ENCODE data around the gene USP33.
"Not testable (repeated sequence)": the region's sequence is repeated elsewhere in the genome, so short reads cannot be mapped to it uniquely, and the experiment has no call there.

Gene USP33

DNA sequence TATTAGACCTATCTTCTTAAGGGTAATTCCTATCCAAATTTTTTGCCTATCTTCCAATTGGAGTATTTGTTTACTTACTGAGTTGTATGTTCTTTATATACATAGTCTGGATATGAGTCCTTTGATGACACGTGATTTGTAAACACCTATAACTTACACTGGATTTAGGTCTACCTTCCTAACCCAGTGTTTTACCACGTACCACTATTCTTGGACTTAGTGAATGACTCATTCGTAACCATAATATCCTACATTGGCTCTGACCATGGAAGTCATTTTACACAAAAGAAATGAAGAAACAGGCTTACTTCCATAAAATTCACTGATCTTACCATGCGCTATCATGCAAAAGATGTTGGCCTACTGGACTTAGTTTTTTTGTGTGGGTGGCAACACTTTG, 53.3 kb downstream of the USP33 start:
- TF ChIP-seq, protein P1, sequence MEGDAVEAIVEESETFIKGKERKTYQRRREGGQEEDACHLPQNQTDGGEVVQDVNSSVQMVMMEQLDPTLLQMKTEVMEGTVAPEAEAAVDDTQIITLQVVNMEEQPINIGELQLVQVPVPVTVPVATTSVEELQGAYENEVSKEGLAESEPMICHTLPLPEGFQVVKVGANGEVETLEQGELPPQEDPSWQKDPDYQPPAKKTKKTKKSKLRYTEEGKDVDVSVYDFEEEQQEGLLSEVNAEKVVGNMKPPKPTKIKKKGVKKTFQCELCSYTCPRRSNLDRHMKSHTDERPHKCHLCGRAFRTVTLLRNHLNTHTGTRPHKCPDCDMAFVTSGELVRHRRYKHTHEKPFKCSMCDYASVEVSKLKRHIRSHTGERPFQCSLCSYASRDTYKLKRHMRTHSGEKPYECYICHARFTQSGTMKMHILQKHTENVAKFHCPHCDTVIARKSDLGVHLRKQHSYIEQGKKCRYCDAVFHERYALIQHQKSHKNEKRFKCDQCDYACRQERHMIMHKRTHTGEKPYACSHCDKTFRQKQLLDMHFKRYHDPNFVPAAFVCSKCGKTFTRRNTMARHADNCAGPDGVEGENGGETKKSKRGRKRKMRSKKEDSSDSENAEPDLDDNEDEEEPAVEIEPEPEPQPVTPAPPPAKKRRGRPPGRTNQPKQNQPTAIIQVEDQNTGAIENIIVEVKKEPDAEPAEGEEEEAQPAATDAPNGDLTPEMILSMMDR (IDR thresholded peaks at IDR 0.05; ENCODE audit: low read length) = no peak
- TF ChIP-seq EZH2 (IDR thresholded peaks at IDR 0.05; ENCODE audit: borderline replicate concordance, low read length) = no peak
- Histone ChIP-seq H4K20me1 (ENCODE audit: insufficient read depth, low read length) (no peaks in the 10 kb centered on the region), H3K4me1 (ENCODE audit: insufficient read depth, low read length, severe bottlenecking) (no peaks in the 10 kb centered on the region), H3F3A (ENCODE audit: insufficient read depth, low read length) (no peaks in the 10 kb centered on the region), H3K27me3 (ENCODE audit: insufficient read depth, low read length) (no peaks in the 10 kb centered on the region), H3K36me3 (ENCODE audit: insufficient read depth, low read length) (peaks cover 40% of the 10 kb centered on the region), H3K9me2 (ENCODE audit: low read depth, low read length) (no peaks in the 10 kb centered on the region), H3K9ac (ENCODE audit: low read length) (no peak overlapping the region), H3K4me3 (ENCODE audit: low read depth, low read length, poor library complexity, severe bottlenecking) (no peak overlapping the region), H3K9me3 (ENCODE audit: low read length) (no peaks in the 10 kb centered on the region), H3K4me2 (ENCODE audit: low read length) (no peak overlapping the region), H3K27ac (ENCODE audit: low read depth, low read length, poor library complexity, severe bottlenecking) (no peak overlapping the region), H3K79me2 (ENCODE audit: insufficient read depth, low read length) (no peaks in the 10 kb centered on the region), H2AFZ (ENCODE audit: low read length) (no peak overlapping the region)

DNA sequence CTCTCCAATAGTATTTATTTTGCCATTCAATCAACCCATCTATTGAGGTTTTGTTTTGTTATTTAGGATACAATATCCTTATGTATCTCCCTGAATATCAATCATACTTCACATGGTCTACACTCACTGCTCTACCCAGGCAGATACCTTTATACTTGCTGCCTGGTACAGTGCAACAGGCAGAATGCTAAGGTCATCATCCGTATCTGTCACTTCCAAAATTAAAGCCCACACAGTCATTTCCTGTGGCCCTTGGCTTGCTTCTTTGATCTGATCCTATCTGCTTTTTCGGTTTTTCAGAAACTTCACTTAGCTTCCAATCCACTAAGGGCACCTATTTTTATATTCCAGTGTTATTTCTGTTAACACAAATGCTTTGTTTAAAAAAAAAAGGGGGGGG, 54.9 kb downstream of the USP33 start:
- H3K27me3 ChIP-seq (ENCODE audit: insufficient read depth, low read length) = no peaks in the 10 kb centered on the region
- no peak for TF ChIP-seq EZH2 (IDR thresholded peaks at IDR 0.05; ENCODE audit: borderline replicate concordance, low read length)
- TF ChIP-seq, protein P1 (IDR thresholded peaks at IDR 0.05; ENCODE audit: low read length) = no peak
- no peaks in the 10 kb centered on the region for H3K9me2 ChIP-seq (ENCODE audit: low read depth, low read length)
- peaks cover 27% of the 10 kb centered on the region for H3K36me3 ChIP-seq (ENCODE audit: insufficient read depth, low read length)
- H3F3A ChIP-seq (ENCODE audit: insufficient read depth, low read length) = no peaks in the 10 kb centered on the region
- H3K9ac ChIP-seq (ENCODE audit: low read length) = no peak overlapping the region
- H2AFZ ChIP-seq (ENCODE audit: low read length) = no peak overlapping the region
- no peak overlapping the region for H3K4me2 ChIP-seq (ENCODE audit: low read length)
- H3K79me2 ChIP-seq (ENCODE audit: insufficient read depth, low read length) = no peaks in the 10 kb centered on the region
- no peak overlapping the region for H3K4me3 ChIP-seq (ENCODE audit: low read depth, low read length, poor library complexity, severe bottlenecking)
- no peaks in the 10 kb centered on the region for H4K20me1 ChIP-seq (ENCODE audit: insufficient read depth, low read length)
- no peak overlapping the region for H3K27ac ChIP-seq (ENCODE audit: low read depth, low read length, poor library complexity, severe bottlenecking)
- no peaks in the 10 kb centered on the region for H3K9me3 ChIP-seq (ENCODE audit: low read length)
- H3K4me1 ChIP-seq (ENCODE audit: insufficient read depth, low read length, severe bottlenecking) = no peaks in the 10 kb centered on the region

DNA sequence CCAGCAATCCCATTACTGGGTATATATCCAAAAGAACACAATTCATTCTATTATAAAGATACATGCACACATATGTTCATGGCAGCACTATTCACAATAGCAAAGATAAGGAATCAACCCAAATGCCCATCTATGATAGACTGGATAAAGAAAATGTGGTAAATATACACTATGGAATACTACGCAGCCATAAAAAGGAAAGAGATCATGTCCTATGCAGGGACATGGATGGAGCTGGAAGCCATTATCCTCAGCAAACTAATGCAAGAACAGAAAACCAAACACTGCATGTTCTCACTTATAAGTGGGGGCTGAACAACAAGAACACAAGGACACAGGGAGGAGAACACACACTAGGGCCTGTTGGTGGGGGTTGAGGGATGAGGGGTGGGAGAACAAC, 60.0 kb downstream of the USP33 start:
- H3K9me3 ChIP-seq (ENCODE audit: low read length); H3K27ac ChIP-seq (ENCODE audit: low read depth, low read length, poor library complexity, severe bottlenecking); H3K4me3 ChIP-seq (ENCODE audit: low read depth, low read length, poor library complexity, severe bottlenecking); H3K79me2 ChIP-seq (ENCODE audit: insufficient read depth, low read length); H2AFZ ChIP-seq (ENCODE audit: low read length); H3K4me1 ChIP-seq (ENCODE audit: insufficient read depth, low read length, severe bottlenecking); H3K4me2 ChIP-seq (ENCODE audit: low read length); H3K27me3 ChIP-seq (ENCODE audit: insufficient read depth, low read length); H3K9ac ChIP-seq (ENCODE audit: low read length); H4K20me1 ChIP-seq (ENCODE audit: insufficient read depth, low read length); H3F3A ChIP-seq (ENCODE audit: insufficient read depth, low read length); H3K9me2 ChIP-seq (ENCODE audit: low read depth, low read length); H3K36me3 ChIP-seq (ENCODE audit: insufficient read depth, low read length): not testable (repeated sequence)

DNA sequence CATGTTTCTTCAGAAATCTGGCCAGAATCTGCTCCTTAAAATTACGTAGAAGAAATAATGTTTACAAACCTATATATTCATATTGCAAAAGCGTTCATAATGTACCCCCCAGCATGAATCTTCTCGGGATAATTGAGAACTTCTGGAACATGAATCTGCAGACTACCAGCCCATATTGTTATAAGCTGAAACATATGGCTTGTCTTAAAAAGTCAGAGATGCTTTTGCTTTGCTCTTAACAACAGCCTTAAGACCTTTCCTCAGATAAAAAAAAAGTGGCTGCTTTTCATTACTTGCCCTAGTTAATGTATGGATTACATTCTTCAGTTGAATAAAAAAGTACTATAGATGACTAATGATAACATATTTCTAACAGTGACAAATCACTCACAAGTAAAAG, 62.2 kb downstream of the USP33 start:
- no peaks in the 10 kb centered on the region for H3K27me3 ChIP-seq (ENCODE audit: insufficient read depth, low read length)
- H2AFZ ChIP-seq (ENCODE audit: low read length) = no peak overlapping the region
- H3F3A ChIP-seq (ENCODE audit: insufficient read depth, low read length) = no peaks in the 10 kb centered on the region
- H3K4me2 ChIP-seq (ENCODE audit: low read length) = no peak overlapping the region
- H3K9me2 ChIP-seq (ENCODE audit: low read depth, low read length) = no peaks in the 10 kb centered on the region
- no peaks in the 10 kb centered on the region for H3K4me1 ChIP-seq (ENCODE audit: insufficient read depth, low read length, severe bottlenecking)
- H4K20me1 ChIP-seq (ENCODE audit: insufficient read depth, low read length) = no peaks in the 10 kb centered on the region
- H3K9ac ChIP-seq (ENCODE audit: low read length) = no peak overlapping the region
- H3K79me2 ChIP-seq (ENCODE audit: insufficient read depth, low read length) = no peaks in the 10 kb centered on the region
- TF ChIP-seq, protein P1 (IDR thresholded peaks at IDR 0.05; ENCODE audit: low read length) = no peak
- no peak for TF ChIP-seq EZH2 (IDR thresholded peaks at IDR 0.05; ENCODE audit: borderline replicate concordance, low read length)
- no peak overlapping the region for H3K4me3 ChIP-seq (ENCODE audit: low read depth, low read length, poor library complexity, severe bottlenecking)
- H3K9me3 ChIP-seq (ENCODE audit: low read length) = no peaks in the 10 kb centered on the region
- H3K27ac ChIP-seq (ENCODE audit: low read depth, low read length, poor library complexity, severe bottlenecking) = no peak overlapping the region
- H3K36me3 ChIP-seq (ENCODE audit: insufficient read depth, low read length) = peaks cover 5% of the 10 kb centered on the region

Measured in OCI-LY1 (cell line).